ENCODE results near the gene TICAM1. TPM values are rescaled to one million over a fixed set of nuclear protein-coding genes. Genes with fewer than 3 reads are reported as not detected.
A peak's percentile ranks its signal among the peaks of the same experiment; 100 is the strongest.

Gene TICAM1
- total and polyA plus RNA-seq, 2 experiments from 2014 or later: 0.32 to 0.38 TPM

- H3K36me3 Mint-ChIP-seq (ENCODE audit: low read depth): peaks cover 6% of the 10 kb centered on the region; the same call in 2 of the 3 replicates
- H2AFZ ChIP-seq: no peak overlapping the region
- no peaks in the 10 kb centered on the region for H4K20me1 ChIP-seq (replicated peaks; ENCODE audit: insufficient read depth)
- DNase-seq (ENCODE audit: low spot score): peak; percentile 16
- no peaks in the 10 kb centered on the region for H3K79me2 ChIP-seq (replicated peaks; ENCODE audit: insufficient read depth)
- peak in 1 of 2 experiments; percentile 32; a peak in 2 of 4 replicates for TF ChIP-seq CTCF (conservative IDR thresholded peaks at IDR 0.05; ENCODE audit: low read depth in 2 of 2)
- no peak for TF ChIP-seq ETS1 (IDR thresholded peaks at IDR 0.05)
- TF ChIP-seq CREB1 (CRISPR knock-in tag; IDR thresholded peaks at IDR 0.05; ENCODE audit: low read depth): no peak
- no peak for TF ChIP-seq ZNF462 (CRISPR knock-in tag; IDR thresholded peaks at IDR 0.05)
- no peak for TF ChIP-seq ZNF331 (CRISPR knock-in tag; IDR thresholded peaks at IDR 0.05; ENCODE audit: low read depth)
- no peak for TF ChIP-seq EZH2phosphoT487 (IDR thresholded peaks at IDR 0.05; ENCODE audit: unreplicated experiment)
- H3K4me3 ChIP-seq: no peak overlapping the region
- no peak for ATAC-seq
- no peak overlapping the region for H3K4me2 ChIP-seq
- no peaks in the 10 kb centered on the region for H3K4me1 ChIP-seq (ENCODE audit: insufficient read depth)
- H3K9me2 ChIP-seq (ENCODE audit: insufficient read depth): peaks cover 5% of the 10 kb centered on the region; the same call in 1 of the 2 replicates
- no peak overlapping the region for H3K27ac Mint-ChIP-seq
- no peaks in the 10 kb centered on the region; the same call in 1 of the 2 replicates for H3F3A ChIP-seq (replicated peaks; ENCODE audit: low read depth)
- H3K27me3 ChIP-seq (ENCODE audit: insufficient read depth): peaks cover 5% of the 10 kb centered on the region; the same call in 1 of the 2 replicates
- H3K27me3 Mint-ChIP-seq (ENCODE audit: insufficient read depth, low read depth, poor library complexity): peaks cover 23% of the 10 kb centered on the region
- no peaks in the 10 kb centered on the region for H3K36me3 ChIP-seq (ENCODE audit: insufficient read depth)
- peaks cover 17% of the 10 kb centered on the region for H3K9me3 Mint-ChIP-seq
- H3K4me3 Mint-ChIP-seq: no peak overlapping the region
- no peaks in the 10 kb centered on the region; the same call in 2 of the 3 replicates for H3K4me1 Mint-ChIP-seq
- no peak overlapping the region for H3K27ac ChIP-seq (ENCODE audit: low read depth)
Measured at GRCh38 chr19:4817467-4818277, 13.8 kb downstream of the TICAM1 start.

All from GM23338 (cell line).